Motor neuron (in vitro differentiated cells): ENCODE results near the gene RNGTT. TPM values are rescaled to one million over a fixed set of nuclear protein-coding genes. Genes with fewer than 3 reads are reported as not detected.

Experiments used
- ATAC-seq, 8 experiments: fragments of 200-7000 bp; cut with Tn5 transposase; replicated peaks in 6 of 8; 2 replicates each; pipeline ENCODE4 v1.8.0; 2021; ENCODE audit warnings: mild to moderate bottlenecking in 8 of 8, moderate library complexity in 8 of 8
- H3K27ac ChIP-seq, 2 donors: fragments of 250-450 bp; sonication (Bioruptor Pico); 2 replicates each; pipeline ENCODE4 v1.9.0; 2021; ENCODE audit warnings: antibody characterized with exemption in 2 of 2, mild to moderate bottlenecking in 2 of 2, moderate library complexity in 1 of 2
- H3K4me1 ChIP-seq, 2 donors: fragments of 250-450 bp; sonication (Bioruptor Pico); replicated peaks in 1 of 2; 2 replicates each; pipeline ENCODE4 v1.6.1; 2021; ENCODE audit warnings: antibody characterized with exemption in 2 of 2, mild to moderate bottlenecking in 2 of 2, moderate library complexity in 1 of 2
- H3K4me3 ChIP-seq, 5 donors: fragments of 250-450 bp; sonication (Bioruptor Pico); 2 replicates each; pipeline ENCODE4 v1.9.0; 2021; ENCODE audit warnings: antibody characterized with exemption in 5 of 5, mild to moderate bottlenecking in 5 of 5, moderate library complexity in 4 of 5
- WGBS, 10 experiments: fragments of 450-650 bp; shearing (Covaris generic); methylation state at CpG; one replicate each; pipeline ENCODE4 v1.0.0; 2022; 5-methylcytosine and 5-hydroxymethylcytosine counted together
- in situ Hi-C, 9 experiments: fragments of 400-800 bp; cut with MboI; loops; one replicate each; pipeline ENCODE4 v1.15.0; 2021; ENCODE audit warnings: low sequenced_read_pairs in 9 of 9, low pct_unique_long_range_greater_than_20kb in 2 of 9; ENCODE audit not compliant: unreplicated experiment in 9 of 9
- total RNA-seq, 8 experiments: library from RNA; unstranded; fragments of 300-600 nt; gene quantifications; 2 replicates each; pipeline versions ENCODE4 v1.2.3 to v1.2.4, GENCODE V29; 2022

RNGTT gene
- total RNA-seq, 8 experiments from 2014 or later, result 11.7 to 24.0 (median 18.4) TPM

DNA sequence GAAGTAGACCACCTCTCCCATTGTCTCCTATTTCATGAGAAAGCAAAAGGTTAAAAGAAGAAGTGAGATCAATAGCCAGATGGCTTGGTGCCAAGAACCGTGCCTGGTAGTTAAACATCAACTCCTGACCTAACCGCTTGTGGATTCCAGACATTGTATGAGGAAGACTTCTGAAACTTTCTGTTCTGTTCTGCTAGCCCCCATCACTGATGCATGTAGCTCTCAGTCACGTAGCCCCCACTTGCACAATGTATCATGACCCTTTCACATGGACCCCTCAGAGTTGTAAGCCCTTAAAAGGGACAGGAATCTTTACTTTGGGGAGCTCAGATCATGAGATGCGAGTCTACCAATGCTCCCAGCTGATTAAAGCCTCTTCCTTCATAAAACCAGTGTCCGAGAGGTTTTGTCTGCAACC lies 301.2 kb downstream of the RNGTT start:
- Histone ChIP-seq H3K4me3 (no peak overlapping the region), H3K4me1 (no peaks in the 10 kb centered on the region), H3K27ac (no peak overlapping the region)
- no peak for ATAC-seq
- 77 to 100% (median 95%) methylated on average over 1 to 5 of the region's 5 CpGs; no CpG with 5 or more reads in 2 of the 10 experiments for WGBS, 10 experiments
- in situ Hi-C loops, result no loop called here

DNA sequence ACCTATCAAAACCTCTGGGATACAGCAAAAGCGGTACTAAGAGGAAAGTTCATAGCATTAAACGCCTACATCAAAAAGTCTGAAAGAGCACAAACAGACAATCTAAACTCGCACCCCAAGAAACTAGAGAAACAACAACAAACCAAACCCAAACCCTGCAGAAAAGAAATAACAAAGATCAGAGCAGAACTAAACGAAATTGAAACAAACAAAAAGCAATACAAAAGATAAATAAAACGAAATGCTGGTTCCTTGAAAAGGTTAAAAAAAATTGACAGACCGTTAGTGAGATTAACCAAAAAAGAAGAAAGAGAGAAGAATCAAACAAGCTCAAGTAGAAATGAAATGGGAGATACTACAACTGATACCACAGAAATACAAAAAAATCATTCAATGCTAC lies 302.3 kb downstream of the RNGTT start:
- no peak overlapping the region for H3K4me3 ChIP-seq
- H3K27ac ChIP-seq, result no peak overlapping the region
- 86 to 100% (median 95%) methylated on average over 2 to 6 of the region's 6 CpGs for WGBS, 10 experiments
- in situ Hi-C loops, result no loop called here
- no peak for ATAC-seq
- no peaks in the 10 kb centered on the region for H3K4me1 ChIP-seq

DNA sequence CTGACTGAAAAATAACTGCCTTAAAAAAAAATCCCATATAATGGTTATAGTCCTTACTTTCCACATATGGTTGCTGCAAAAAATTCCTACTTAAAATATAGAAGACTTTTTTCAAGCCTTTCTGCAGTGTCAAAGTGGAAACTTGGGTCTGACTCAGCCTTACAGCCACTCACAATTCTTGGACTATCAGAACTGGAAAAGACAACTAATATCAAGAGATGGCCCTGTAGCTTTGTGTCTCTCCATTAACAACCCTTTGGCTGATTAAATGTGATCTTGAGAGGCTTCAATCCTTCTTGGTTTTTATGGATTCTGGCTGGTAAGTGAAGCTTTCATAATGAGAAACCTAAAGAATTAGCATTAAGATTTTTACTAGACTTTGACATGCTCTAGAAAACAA lies 307.8 kb downstream of the RNGTT start:
- no peak for ATAC-seq
- in situ Hi-C loops, result no loop called here

DNA sequence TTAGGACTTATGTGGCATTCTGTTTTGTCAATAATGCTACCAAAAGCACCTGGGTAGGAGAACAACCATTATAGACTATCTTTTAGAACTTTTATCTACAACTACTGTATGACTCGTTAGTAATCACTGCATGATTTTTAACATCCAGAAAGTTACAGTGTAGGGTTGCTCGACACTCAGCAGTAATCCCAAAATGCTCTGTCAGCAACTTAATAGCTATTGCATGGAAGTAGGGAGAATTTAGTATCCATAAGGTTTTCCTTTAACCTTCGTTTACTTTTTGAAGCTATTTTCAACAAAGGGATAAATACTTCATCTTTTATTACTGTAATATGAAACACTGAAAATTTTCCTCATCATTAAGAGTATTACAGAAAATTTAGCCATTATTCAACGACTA lies 309.5 kb downstream of the RNGTT start:
- ATAC-seq, result no peak
- WGBS, 10 experiments, result 42 to 98% (median 82%) methylated on average over 1 to 4 of the region's 4 CpGs
- in situ Hi-C loops, result no loop called here

More for the DNA sequence above, 307.8 kb downstream of the RNGTT start:
- Histone ChIP-seq H3K4me1 (no peaks in the 10 kb centered on the region), H3K27ac (no peak overlapping the region), H3K4me3 (no peak overlapping the region)

DNA sequence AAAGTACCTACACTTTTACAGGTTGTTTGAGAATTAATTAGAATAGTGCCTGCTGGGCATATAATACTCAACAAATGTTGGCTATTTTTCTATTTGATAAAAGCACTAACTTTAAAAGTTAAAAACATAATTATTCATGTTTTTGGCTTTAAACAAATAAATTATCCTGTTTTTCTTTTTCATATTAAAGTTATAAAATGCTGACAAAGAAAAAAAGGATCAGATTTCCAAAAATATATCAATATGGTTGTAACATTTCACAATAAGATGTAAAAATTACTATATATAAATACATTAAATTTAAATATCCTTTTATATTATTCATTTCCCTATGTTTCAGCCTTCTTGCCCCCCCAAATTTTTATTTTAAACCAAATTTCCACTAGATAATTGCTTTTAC lies 312.0 kb downstream of the RNGTT start:
- in situ Hi-C loops, result no loop called here
- H3K27ac ChIP-seq, result no peak overlapping the region
- no peaks in the 10 kb centered on the region for H3K4me1 ChIP-seq

More for the DNA sequence above, 309.5 kb downstream of the RNGTT start:
- H3K4me1 ChIP-seq, result no peaks in the 10 kb centered on the region
- no peak overlapping the region for H3K4me3 ChIP-seq
- no peak overlapping the region for H3K27ac ChIP-seq

DNA sequence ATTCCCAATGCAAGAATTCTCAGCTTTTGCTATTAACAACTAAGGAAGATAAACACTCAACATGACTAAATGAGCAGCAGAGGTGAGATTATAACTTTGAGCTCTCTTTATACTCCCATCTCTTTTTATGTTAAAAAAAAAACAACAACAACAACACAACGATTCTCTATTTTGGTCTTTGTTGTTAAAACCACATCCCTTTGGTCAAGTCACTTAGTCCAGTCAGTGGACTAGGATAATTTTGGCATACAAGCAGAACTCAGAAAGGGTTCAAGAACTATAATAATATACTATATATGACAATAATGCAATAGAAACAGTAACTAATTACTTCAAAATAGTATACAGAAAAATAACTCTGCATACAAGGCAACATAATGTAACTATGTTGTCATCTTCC lies 312.4 kb downstream of the RNGTT start:
- 71 to 100% (median 92%) methylated on average over 1 of the region's 1 CpG; no CpG with 5 or more reads in 1 of the 10 experiments for WGBS, 10 experiments
- no peak for ATAC-seq
- in situ Hi-C loops, result no loop called here
- Histone ChIP-seq H3K4me1 (no peaks in the 10 kb centered on the region), H3K27ac (no peak overlapping the region), H3K4me3 (no peak overlapping the region)

More for the DNA sequence above, 312.0 kb downstream of the RNGTT start:
- no peak for ATAC-seq
- H3K4me3 ChIP-seq, result no peak overlapping the region

DNA sequence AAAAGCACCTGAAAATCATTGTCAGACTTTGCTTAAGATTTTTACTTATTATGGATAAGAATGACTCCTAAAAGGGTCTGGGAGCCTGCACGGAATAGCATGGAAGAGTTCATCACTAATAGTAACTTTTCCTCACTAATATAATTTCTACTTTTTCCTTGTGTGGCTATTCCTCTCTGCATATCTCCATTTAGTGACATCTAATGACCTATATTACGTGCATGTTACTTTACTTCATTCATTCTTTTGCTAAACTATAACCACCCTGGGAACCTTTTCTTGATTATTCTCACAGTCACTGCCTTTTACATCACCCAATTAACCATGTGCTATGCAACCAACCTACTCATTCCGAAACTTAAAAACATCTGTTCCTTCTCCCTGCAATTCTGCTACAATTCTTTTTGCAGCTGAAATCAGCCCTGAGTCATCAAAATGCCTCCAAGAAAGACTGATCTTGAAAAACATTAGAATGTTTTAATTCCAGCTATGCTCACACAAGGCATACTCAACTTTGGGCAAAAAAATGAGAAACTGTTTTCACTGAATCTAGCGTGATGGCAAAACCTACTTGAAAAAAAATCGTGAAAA lies 313.3 kb downstream of the RNGTT start:
- no peak overlapping the region for H3K27ac ChIP-seq
- no peaks in the 10 kb centered on the region for H3K4me1 ChIP-seq
- ATAC-seq, result peak in 2 of 8 experiments; percentile 96 to 99
- H3K4me3 ChIP-seq, result no peak overlapping the region
- in situ Hi-C loops, result no loop called here
- 25 to 100% (median 85%) methylated on average over 3 to 5 of the region's 5 CpGs for whole genome bisulfite sequencing, 10 experiments

DNA sequence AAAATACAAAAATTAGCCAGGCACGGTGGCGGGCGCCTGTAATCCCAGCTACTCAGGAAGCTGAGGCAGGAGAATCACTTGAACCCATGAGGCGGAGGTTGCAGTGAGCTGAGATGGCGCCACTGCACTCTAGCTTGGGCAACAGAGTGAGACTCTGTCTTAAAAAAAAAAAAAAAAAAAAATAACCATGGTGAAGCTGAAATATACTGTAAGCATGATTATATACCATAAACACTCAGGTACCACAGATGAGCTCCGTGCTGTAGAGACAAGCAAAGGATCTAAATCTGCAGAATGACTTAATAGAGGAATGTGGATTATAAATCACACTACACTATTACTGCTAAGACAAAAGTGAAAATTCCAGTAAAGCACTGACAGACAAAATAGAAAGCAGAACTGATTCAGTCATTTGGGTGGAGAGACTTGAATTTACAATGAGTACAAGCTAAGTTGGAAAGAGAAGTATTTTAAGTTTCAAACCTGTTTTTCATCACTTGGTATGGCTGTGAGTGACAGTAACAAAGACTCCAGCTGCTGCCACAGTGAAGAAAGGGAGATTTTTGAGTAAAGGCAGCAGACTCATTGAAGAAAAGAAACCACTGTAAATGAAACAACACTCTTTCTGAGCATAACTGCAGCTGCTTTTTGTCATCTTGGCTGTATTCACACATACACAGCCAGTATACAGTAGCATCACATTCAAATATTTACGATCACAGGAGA lies 322.1 kb downstream of the RNGTT start:
- in situ Hi-C loops, result no loop called here
- Histone ChIP-seq H3K4me1 (no peaks in the 10 kb centered on the region), H3K27ac (no peak overlapping the region), H3K4me3 (no peak overlapping the region)
- peak in 5 of 8 experiments; percentile 38 to 98 (median 47) for ATAC-seq
- WGBS, 10 experiments, result 42 to 94% (median 90%) methylated on average over 1 to 7 of the region's 7 CpGs

DNA sequence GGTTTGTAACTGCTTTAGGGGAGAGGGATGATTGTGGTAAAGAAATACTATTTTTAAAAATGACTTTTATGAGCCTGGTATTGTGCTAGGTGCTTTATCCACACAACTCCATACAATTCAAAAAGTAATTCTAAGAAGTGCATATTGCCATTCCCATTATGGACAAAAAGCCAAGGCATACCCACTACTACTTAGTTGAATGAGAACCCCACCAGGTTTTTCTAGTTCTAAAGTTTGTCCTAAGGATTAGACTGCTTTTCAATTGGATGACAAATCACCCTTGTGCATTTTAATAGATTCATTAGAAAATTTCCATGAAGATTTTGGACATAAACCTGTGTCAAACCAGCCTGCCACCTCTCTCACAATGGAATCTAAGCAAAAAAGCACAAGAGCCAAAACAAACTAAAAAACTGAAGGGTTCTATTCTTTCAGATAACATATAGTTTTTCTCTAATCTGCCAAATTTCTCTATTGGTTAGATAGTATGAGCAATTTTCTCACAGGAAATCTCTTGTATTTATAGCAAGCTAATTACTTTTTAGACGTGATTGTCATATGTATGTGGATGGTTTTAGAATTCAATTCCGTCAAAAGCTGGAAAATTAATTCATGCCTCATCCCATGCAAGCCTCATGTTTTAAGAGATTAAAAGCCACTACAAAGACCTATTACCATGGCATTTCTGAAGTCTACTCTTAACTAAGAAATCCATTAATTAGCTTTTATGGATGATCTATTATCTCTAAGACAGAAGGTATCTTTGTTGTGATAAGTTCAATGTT lies 325.5 kb downstream of the RNGTT start:
- in situ Hi-C loops, result no loop called here
- Histone ChIP-seq H3K27ac (no peak overlapping the region), H3K4me3 (no peak overlapping the region), H3K4me1 (no peaks in the 10 kb centered on the region)
- ATAC-seq, result no peak
- 46 to 100% (median 80%) methylated on average over 1 to 2 of the region's 2 CpGs; no CpG with 5 or more reads in 1 of the 10 experiments for WGBS, 10 experiments

DNA sequence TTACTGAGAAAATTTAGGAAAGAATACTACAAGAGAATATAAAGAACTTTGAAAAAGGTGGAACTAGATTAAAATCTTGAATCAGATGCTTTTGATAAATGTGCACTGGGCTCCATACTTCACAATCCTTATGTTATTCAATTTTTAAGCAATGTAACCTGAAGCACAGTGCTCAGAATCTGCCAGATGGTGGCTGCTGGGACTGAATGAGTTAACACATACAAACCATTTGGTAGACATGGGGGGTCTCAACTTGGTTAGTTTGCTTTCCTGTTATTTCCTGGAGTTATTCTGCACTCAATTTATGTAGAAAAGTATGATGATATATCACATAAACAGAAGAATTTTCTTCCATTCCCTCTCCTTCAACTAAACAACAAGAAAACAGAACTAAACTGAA lies 326.5 kb downstream of the RNGTT start:
- Histone ChIP-seq H3K4me3 (no peak overlapping the region), H3K27ac (no peak overlapping the region), H3K4me1 (no peaks in the 10 kb centered on the region)
- in situ Hi-C loops, result no loop called here
- ATAC-seq, result no peak

DNA sequence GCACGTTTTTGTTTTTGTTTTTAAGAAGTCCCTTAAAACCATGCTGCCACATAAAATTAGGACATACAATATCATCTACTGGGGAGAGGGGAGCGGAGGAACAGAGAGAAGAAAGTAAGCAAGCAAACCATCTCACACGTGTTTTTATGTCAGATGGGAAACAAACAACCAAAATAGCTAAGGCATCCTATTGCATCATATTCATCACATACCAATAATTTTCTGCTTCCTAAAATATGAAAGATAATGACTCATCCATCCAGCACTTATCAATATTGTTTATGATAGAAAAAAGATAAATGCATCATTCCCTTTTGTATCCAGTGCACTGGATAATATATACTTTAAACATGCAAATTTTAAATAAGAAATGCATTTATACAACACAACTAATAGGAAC lies 329.6 kb downstream of the RNGTT start:
- in situ Hi-C loops, result no loop called here
- WGBS, 10 experiments, result 40 to 100% (median 90%) methylated on average over 1 to 3 of the region's 3 CpGs; no CpG with 5 or more reads in 1 of the 10 experiments

DNA sequence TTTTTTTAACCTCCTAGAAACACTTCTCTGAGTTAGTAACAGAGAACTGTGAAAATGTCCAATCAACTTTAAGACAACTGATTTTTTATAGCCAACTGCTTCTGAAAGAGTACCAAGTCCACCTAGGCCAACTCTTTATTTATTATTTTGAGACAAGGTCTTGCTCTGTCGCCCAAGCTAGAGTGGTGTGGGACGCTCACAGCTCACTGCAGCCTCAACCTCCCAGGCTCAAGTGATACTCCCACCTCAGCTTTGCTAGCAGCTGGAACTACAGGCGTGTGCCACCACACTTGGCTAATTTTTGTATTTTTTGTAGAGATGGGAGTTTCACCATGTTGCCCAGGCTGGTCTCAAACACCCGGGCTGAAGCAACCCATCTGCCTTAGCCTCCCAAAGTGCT lies 331.6 kb downstream of the RNGTT start:
- WGBS, 10 experiments, result 87 to 100% (median 100%) methylated on average over 1 to 3 of the region's 4 CpGs; no CpG with 5 or more reads in 7 of the 10 experiments
- in situ Hi-C loops, result no loop called here

More for the DNA sequence above, 329.6 kb downstream of the RNGTT start:
- H3K27ac ChIP-seq, result no peak overlapping the region
- no peak for ATAC-seq
- no peak overlapping the region for H3K4me3 ChIP-seq
- no peaks in the 10 kb centered on the region for H3K4me1 ChIP-seq

DNA sequence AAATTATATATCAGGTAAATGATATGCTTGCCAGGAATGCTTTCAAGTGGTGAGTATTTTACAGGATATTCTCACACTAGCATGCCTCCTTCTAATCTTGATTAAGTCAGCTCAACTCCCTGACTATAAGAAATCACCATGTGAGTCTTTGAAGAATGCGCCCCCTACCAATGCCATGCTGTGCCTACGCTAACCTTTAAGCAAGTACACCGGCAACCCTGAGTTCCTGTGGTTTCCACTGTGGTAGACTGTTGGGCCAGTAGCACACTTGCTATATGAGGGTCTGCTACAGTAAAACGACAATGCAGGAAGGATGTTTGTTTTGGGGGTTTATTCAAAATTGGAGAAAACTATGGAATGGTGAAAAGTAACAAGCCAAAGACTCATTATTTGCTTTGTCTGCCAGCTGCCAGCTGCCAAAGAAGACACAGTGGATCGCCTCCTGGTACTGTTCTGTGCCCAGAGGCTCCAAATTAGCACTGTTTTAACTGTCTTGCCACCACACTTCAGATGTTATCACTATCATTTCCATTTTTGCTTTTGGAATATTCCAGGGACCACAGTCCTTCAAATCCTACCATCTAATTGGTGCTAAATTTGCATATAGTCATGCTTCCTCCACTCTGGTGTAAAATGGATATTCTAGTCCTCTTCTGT lies 333.5 kb downstream of the RNGTT start:
- ATAC-seq, result peak in 2 of 8 experiments; percentile 47 to 85
- 76 to 100% (median 84%) methylated on average over 1 to 5 of the region's 5 CpGs; no CpG with 5 or more reads in 2 of the 10 experiments for WGBS, 10 experiments
- Histone ChIP-seq H3K4me3 (no peak overlapping the region), H3K4me1 (no peaks in the 10 kb centered on the region), H3K27ac (no peak overlapping the region)
- in situ Hi-C loops, result no loop called here

More for the DNA sequence above, 331.6 kb downstream of the RNGTT start:
- no peak overlapping the region for H3K27ac ChIP-seq
- ATAC-seq, result no peak
- no peaks in the 10 kb centered on the region for H3K4me1 ChIP-seq
- H3K4me3 ChIP-seq, result no peak overlapping the region
